ENCODE results near the gene SLC11A1. TPM values are rescaled to one million over a fixed set of nuclear protein-coding genes. Genes with fewer than 3 reads are reported as not detected.

The SLC11A1 gene
- total RNA-seq, 4 donors from 2014 or later: 0.26 to 14.0 (median 4.2) TPM

DNA sequence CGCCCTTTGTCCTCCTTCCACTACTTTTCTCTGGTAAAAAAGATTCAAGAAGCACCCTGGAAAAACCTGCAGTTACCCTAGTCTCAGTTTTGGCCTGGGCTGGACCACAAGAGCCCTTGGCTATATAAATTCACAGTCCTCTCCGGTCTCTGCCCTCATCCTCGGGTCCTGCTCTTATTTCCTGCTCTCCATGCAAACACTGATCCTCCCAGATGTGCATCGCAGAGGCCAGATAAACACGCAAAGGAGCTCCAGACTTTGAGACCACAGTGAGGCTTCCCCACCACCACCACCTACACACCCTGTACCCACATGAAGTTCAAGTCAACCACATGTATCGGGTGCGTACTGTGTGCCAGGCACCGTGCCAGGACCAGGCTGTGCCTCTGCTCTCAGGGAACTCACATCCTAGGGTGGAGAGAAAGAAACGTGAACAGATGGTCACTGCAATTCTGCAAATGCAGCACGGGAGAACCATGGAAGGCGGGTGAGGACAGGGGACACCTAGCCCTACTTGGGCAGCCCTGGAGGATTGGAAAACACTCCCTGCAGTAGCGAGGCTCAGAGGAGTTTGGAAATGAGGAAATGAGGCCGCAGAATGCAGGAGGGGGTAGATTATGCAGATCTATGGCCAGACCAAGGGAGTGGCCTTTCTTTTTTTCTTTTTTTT is 25.0 kb downstream of the SLC11A1 start:
- TF ChIP-seq POLR2A (IDR thresholded peaks at IDR 0.05): no peak
- intact Hi-C loops (cut with DNase I; ENCODE audit: low total_unique reads): loop anchor here (10.0 kb wide), 1 partner anchor 58 kb away; no protein-coding TSS in a partner anchor
- H3K9me3 ChIP-seq: no peaks in the 10 kb centered on the region
- peaks cover 0 to 18% of the 10 kb centered on the region in 2 donors for H3K4me1 ChIP-seq
- peak; percentile 68 to 75 for DNase-seq
- H3K36me3 ChIP-seq: no peaks in the 10 kb centered on the region
- peak overlapping the region; percentile 93 to 94 for H3K27ac ChIP-seq
- no peaks in the 10 kb centered on the region for H3K27me3 ChIP-seq
- peak overlapping the region; percentile 37 to 51 for H3K4me3 ChIP-seq

DNA sequence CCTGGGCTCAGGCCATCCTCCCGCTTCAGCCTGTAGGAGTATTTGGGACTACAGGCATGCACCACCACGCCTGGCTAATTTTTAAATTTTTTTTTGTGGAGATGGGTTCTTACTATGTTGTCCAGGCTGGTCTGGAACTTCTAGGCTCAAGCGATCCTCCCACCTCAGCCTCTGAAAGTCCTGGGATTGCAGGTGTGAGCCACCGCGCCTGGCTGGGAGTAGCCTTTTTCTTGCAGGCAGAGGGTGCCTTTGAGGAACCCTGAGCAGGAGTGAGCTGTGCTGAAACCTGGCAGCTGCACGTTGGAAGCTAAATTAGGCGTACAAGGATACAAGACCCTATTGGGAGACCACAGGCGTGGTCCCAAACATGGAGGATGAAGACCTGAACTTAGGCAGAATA is 25.6 kb downstream of the SLC11A1 start:
- TF ChIP-seq POLR2A (IDR thresholded peaks at IDR 0.05): no peak
- TF ChIP-seq, protein P1, sequence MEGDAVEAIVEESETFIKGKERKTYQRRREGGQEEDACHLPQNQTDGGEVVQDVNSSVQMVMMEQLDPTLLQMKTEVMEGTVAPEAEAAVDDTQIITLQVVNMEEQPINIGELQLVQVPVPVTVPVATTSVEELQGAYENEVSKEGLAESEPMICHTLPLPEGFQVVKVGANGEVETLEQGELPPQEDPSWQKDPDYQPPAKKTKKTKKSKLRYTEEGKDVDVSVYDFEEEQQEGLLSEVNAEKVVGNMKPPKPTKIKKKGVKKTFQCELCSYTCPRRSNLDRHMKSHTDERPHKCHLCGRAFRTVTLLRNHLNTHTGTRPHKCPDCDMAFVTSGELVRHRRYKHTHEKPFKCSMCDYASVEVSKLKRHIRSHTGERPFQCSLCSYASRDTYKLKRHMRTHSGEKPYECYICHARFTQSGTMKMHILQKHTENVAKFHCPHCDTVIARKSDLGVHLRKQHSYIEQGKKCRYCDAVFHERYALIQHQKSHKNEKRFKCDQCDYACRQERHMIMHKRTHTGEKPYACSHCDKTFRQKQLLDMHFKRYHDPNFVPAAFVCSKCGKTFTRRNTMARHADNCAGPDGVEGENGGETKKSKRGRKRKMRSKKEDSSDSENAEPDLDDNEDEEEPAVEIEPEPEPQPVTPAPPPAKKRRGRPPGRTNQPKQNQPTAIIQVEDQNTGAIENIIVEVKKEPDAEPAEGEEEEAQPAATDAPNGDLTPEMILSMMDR (IDR thresholded peaks at IDR 0.05): no peak

GRCh38 chr2:218418321-218418716 is 36.2 kb downstream of the SLC11A1 start:
- Histone ChIP-seq H3K27ac (no peak overlapping the region), H3K27me3 (no peaks in the 10 kb centered on the region), H3K9me3 (no peaks in the 10 kb centered on the region), H3K4me3 (no peak overlapping the region), H3K36me3 (no peaks in the 10 kb centered on the region), H3K4me1 (no peaks in the 10 kb centered on the region)
- intact Hi-C loops (cut with DNase I; ENCODE audit: low total_unique reads): no loop called here
- TF ChIP-seq, protein P1 (IDR thresholded peaks at IDR 0.05): no peak
- TF ChIP-seq POLR2A (IDR thresholded peaks at IDR 0.05): no peak
- no peak for DNase-seq

More for the DNA sequence above, 25.6 kb downstream of the SLC11A1 start:
- Histone ChIP-seq H3K27me3 (no peaks in the 10 kb centered on the region), H3K9me3 (no peaks in the 10 kb centered on the region), H3K4me3 (no peak overlapping the region), H3K4me1 (peaks cover 0 to 11% of the 10 kb centered on the region in 2 donors), H3K27ac (peak overlapping the region; percentile 93 to 94), H3K36me3 (no peaks in the 10 kb centered on the region)
- intact Hi-C loops (cut with DNase I; ENCODE audit: low total_unique reads): loop anchor here (10.0 kb wide), 1 partner anchor 57 kb away; no protein-coding TSS in a partner anchor
- peak in 1 of 2 donors; percentile 30 for DNase-seq

DNA sequence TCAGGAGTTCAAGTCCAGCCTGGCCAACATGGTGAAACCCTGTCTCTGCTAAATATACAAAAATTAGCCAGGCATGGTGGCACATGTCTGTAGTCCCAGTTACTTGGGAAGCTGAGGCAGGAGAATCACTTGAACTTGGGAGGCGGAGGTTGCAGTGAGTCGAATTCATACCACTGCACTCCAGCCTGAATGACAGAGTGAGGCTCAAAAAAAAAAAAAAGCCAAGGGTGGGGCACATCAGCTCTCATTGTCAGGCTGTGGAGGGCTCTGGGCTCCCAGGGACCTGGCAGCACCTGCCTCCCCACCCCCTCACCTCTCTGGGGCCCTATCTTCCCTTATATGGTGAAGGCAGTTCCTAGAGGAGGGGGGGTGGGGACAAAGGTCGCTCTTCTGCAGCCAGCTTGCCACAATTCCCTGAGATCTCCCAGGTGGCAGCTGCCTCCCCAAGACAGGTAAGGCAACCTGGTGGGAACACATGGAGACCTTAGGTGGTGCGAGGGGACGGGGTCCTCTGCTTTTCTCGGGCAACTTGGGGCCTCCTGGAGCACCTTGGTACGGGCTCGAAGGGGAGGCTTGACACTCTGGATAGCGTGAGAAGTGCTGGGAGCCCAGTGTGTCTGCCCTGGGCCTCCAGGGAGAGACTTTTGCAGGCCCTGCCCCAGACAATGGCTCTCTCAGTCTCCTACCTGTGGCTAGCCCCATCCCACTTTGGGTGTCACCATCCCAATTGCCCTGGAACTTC is 36.8 kb downstream of the SLC11A1 start, which contains the start of gene VIL1:
Gene VIL1 (plus strand): TSS at position 407 of the 742 bp plus-strand sequence. CDS start 4,656 bp downstream, outside the sequence.
- H3K27me3 ChIP-seq: no peaks in the 10 kb centered on the region
- H3K9me3 ChIP-seq: no peaks in the 10 kb centered on the region
- H3K36me3 ChIP-seq: no peaks in the 10 kb centered on the region
- DNase-seq: no peak
- no peak within 1 kb of the TSS for H3K4me3 ChIP-seq
- no peak within 1 kb of the TSS for H3K27ac ChIP-seq
- H3K4me1 ChIP-seq: no peaks in the 10 kb centered on the region
- TF ChIP-seq, protein P1 (IDR thresholded peaks at IDR 0.05): no peak
- no peak for TF ChIP-seq POLR2A (IDR thresholded peaks at IDR 0.05)
- intact Hi-C loops (cut with DNase I; ENCODE audit: low total_unique reads): no loop called here

GRCh38 chr2:218419630-218420216 is 37.6 kb downstream of the SLC11A1 start:
- Histone ChIP-seq H3K36me3 (no peaks in the 10 kb centered on the region), H3K27ac (no peak overlapping the region), H3K4me1 (no peaks in the 10 kb centered on the region), H3K27me3 (no peaks in the 10 kb centered on the region), H3K9me3 (no peaks in the 10 kb centered on the region), H3K4me3 (no peak overlapping the region)
- intact Hi-C loops (cut with DNase I; ENCODE audit: low total_unique reads): no loop called here
- TF ChIP-seq POLR2A (IDR thresholded peaks at IDR 0.05): no peak
- TF ChIP-seq, protein P1 (IDR thresholded peaks at IDR 0.05): no peak
- no peak for DNase-seq
